ENCODE results near the gene CALD1.

- TF ChIP-seq, protein P1, sequence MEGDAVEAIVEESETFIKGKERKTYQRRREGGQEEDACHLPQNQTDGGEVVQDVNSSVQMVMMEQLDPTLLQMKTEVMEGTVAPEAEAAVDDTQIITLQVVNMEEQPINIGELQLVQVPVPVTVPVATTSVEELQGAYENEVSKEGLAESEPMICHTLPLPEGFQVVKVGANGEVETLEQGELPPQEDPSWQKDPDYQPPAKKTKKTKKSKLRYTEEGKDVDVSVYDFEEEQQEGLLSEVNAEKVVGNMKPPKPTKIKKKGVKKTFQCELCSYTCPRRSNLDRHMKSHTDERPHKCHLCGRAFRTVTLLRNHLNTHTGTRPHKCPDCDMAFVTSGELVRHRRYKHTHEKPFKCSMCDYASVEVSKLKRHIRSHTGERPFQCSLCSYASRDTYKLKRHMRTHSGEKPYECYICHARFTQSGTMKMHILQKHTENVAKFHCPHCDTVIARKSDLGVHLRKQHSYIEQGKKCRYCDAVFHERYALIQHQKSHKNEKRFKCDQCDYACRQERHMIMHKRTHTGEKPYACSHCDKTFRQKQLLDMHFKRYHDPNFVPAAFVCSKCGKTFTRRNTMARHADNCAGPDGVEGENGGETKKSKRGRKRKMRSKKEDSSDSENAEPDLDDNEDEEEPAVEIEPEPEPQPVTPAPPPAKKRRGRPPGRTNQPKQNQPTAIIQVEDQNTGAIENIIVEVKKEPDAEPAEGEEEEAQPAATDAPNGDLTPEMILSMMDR (IDR thresholded peaks at IDR 0.05) = no peak
- no peak for TF ChIP-seq POLR2A (IDR thresholded peaks at IDR 0.05)
These were observed 41.3 kb downstream of the CALD1 start for GRCh38 chr7:134820778-134821177.

Data from body of pancreas (tissue), 4 donors.